H1 (cell line): ENCODE results near the gene RAI14. TPM values are rescaled to one million over a fixed set of nuclear protein-coding genes. Genes with fewer than 3 reads are reported as not detected.

Experiments
- CTCF ChIA-PET: fragments of 300-600 bp; sonication (Branson Sonifier 250); formaldehyde crosslinking; loops from one replicate; lab custom pipeline; 2021; ENCODE audit not compliant: partially characterized antibody; lab: Charles Lee
- POLR2A ChIA-PET: fragments of 300-600 bp; sonication (Branson Sonifier 250); formaldehyde crosslinking; loops from one replicate; lab custom pipeline; 2021; ENCODE audit warnings: inconsistent platforms; ENCODE audit not compliant: partially characterized antibody; lab: Charles Lee
- DNase-seq, 2 experiments: peaks; one replicate each; pipeline versions ENCODE4 v3.0.0 to v3.0.0-alpha.2; 2010 to 2022; ENCODE audit warnings: low spot score in 2 of 2, low read depth in 1 of 2, mixed read lengths in 1 of 2
- FAIRE-seq: peaks from 2 replicates; lab custom pipeline; 2011; peaks lifted over from hg19 to GRCh38; lab: Jason Lieb, UNC
- H2AFZ ChIP-seq: 2 replicates; pipeline ENCODE4 v1.8.1; 2012; ENCODE audit warnings: low read length, inconsistent platforms
- H2AK5ac ChIP-seq: 2 replicates; pipeline ENCODE4 v1.6.1; 2013; ENCODE audit warnings: low read depth, low read length
- H2BK120ac ChIP-seq: replicated peaks from 2 replicates; pipeline ENCODE3; 2013; ENCODE audit warnings: low read depth, low read length, inconsistent platforms
- H2BK12ac ChIP-seq: 2 replicates; pipeline ENCODE4 v1.6.1; 2013; ENCODE audit warnings: low read depth, low read length
- H2BK15ac ChIP-seq: 2 replicates; pipeline ENCODE4 v1.6.1; 2013; ENCODE audit warnings: low read length
- H2BK20ac ChIP-seq: 2 replicates; pipeline ENCODE4 v1.6.1; 2013; ENCODE audit warnings: low read length
- H2BK5ac ChIP-seq: 2 replicates; pipeline ENCODE4 v1.6.1; 2013; ENCODE audit warnings: low read depth, low read length
- H3K14ac ChIP-seq: 2 replicates; pipeline ENCODE4 v1.6.1; 2013; ENCODE audit warnings: inconsistent platforms; ENCODE audit not compliant: insufficient read length
- H3K18ac ChIP-seq: 2 replicates; pipeline ENCODE4 v1.6.1; 2013; ENCODE audit warnings: low read length; ENCODE audit errors: extremely low read depth
- H3K23ac ChIP-seq: 2 replicates; pipeline ENCODE4 v1.6.1; 2013; ENCODE audit warnings: inconsistent platforms; ENCODE audit not compliant: insufficient read length
- H3K23me2 ChIP-seq: 2 replicates; pipeline ENCODE4 v1.6.1; 2013; ENCODE audit warnings: low read depth, low read length
- H3K27ac ChIP-seq: 2 replicates; pipeline ENCODE4 v1.6.1; 2011; ENCODE audit warnings: low read depth, low read length, inconsistent platforms
- H3K27me3 ChIP-seq, 4 experiments: replicated peaks in 1 of 4; 1 replicate in 1 of 4; 2 replicates in 3 of 4; pipeline versions ENCODE4 v1.6.1 to v1.8.1; 2011 to 2013; ENCODE audit warnings: low read length in 3 of 4, mild to moderate bottlenecking in 3 of 4, inconsistent platforms in 2 of 4, mixed read lengths in 2 of 4, moderate library complexity in 1 of 4; ENCODE audit not compliant: control insufficient read depth in 3 of 4, insufficient read depth in 3 of 4; ENCODE audit errors: extremely low read depth in 1 of 4
- H3K36me3 ChIP-seq, 4 experiments: 2 replicates each; pipeline versions ENCODE4 v1.6.1 to v1.8.1; 2011 to 2013; ENCODE audit warnings: mild to moderate bottlenecking in 4 of 4, low read length in 3 of 4, moderate library complexity in 2 of 4, control low read depth in 1 of 4, inconsistent platforms in 1 of 4; ENCODE audit not compliant: insufficient read depth in 4 of 4, control insufficient read depth in 2 of 4
- H3K4ac ChIP-seq: replicated peaks from 2 replicates; pipeline ENCODE3; 2013; ENCODE audit warnings: low read length, low read depth, mixed read lengths, inconsistent platforms; ENCODE audit not compliant: insufficient read length
- H3K4me1 ChIP-seq, 4 experiments: replicated peaks in 1 of 4; 1 replicate in 1 of 4; 2 replicates in 3 of 4; pipeline versions ENCODE4 v1.6.1 to v1.8.1; 2011 to 2013; ENCODE audit warnings: low read length in 3 of 4, inconsistent platforms in 2 of 4, mixed read lengths in 1 of 4; ENCODE audit not compliant: insufficient read depth in 4 of 4, control insufficient read depth in 3 of 4
- H3K4me2 ChIP-seq, 2 experiments: 2 replicates each; pipeline versions ENCODE4 v1.6.1 to v1.8.1; 2011 to 2013; ENCODE audit warnings: low read depth in 2 of 2, low read length in 2 of 2, control low read depth in 1 of 2, inconsistent platforms in 1 of 2, mild to moderate bottlenecking in 1 of 2; ENCODE audit not compliant: insufficient read depth in 1 of 2
- H3K4me3 ChIP-seq, 4 experiments: fragments of 200-600, 300-600 bp in 1 of 4; sonication (generic), shearing (Covaris generic), sonication (Bioruptor Twin) in 1 of 4; 2 replicates each; pipeline versions ENCODE4 v1.5.1 to v1.8.1; 2011 to 2016; ENCODE audit warnings: low read length in 4 of 4, low read depth in 3 of 4, control low read depth in 2 of 4, inconsistent platforms in 2 of 4, mild to moderate bottlenecking in 2 of 4, mixed read lengths in 1 of 4, moderate library complexity in 1 of 4; ENCODE audit not compliant: insufficient read depth in 2 of 4; ENCODE audit errors: extremely low read depth in 1 of 4
- H3K56ac ChIP-seq: replicated peaks from 2 replicates; pipeline ENCODE3; 2013; ENCODE audit warnings: low read depth, mild to moderate bottlenecking, mixed read lengths, low read length, inconsistent platforms; ENCODE audit not compliant: insufficient read length
- H3K79me1 ChIP-seq: 2 replicates; pipeline ENCODE4 v1.6.1; 2013; ENCODE audit warnings: low read depth, low read length, control low read depth
- H3K79me2 ChIP-seq, 2 experiments: 2 replicates each; pipeline versions ENCODE4 v1.6.1 to v1.8.1; 2012 to 2013; ENCODE audit warnings: low read length in 2 of 2, mild to moderate bottlenecking in 2 of 2, inconsistent platforms in 1 of 2; ENCODE audit not compliant: insufficient read depth in 2 of 2, control insufficient read depth in 1 of 2
- H3K9ac ChIP-seq, 4 experiments: replicated peaks in 1 of 4; 1 replicate in 1 of 4; 2 replicates in 3 of 4; pipeline versions ENCODE4 v1.6.1 to v1.8.1; 2011 to 2013; ENCODE audit warnings: low read depth in 3 of 4, low read length in 3 of 4, control low read depth in 2 of 4, mild to moderate bottlenecking in 2 of 4, moderate library complexity in 2 of 4, inconsistent platforms in 1 of 4; ENCODE audit errors: extremely low read depth in 1 of 4
- H3K9me3 ChIP-seq, 2 experiments: 2 replicates each; pipeline versions ENCODE4 v1.6.1 to v1.8.1; 2012 to 2013; ENCODE audit warnings: mild to moderate bottlenecking in 2 of 2, moderate library complexity in 2 of 2, control low read depth in 1 of 2, inconsistent platforms in 1 of 2, low read depth in 1 of 2, low read length in 1 of 2, mixed read lengths in 1 of 2; ENCODE audit not compliant: insufficient read depth in 2 of 2
- H4K20me1 ChIP-seq, 2 experiments: replicated peaks in 1 of 2; 2 replicates each; pipeline versions ENCODE3 to v1.8.1; 2011 to 2013; ENCODE audit warnings: inconsistent platforms in 2 of 2, low read length in 2 of 2, mild to moderate bottlenecking in 1 of 2; ENCODE audit not compliant: insufficient read depth in 2 of 2, control insufficient read depth in 1 of 2
- H4K5ac ChIP-seq: 2 replicates; pipeline ENCODE4 v1.6.1; 2013; ENCODE audit warnings: low read length, low read depth, mixed read lengths, inconsistent platforms; ENCODE audit not compliant: insufficient read length
- H4K8ac ChIP-seq: 2 replicates; pipeline ENCODE4 v1.8.0; 2013; ENCODE audit warnings: mild to moderate bottlenecking, moderate library complexity, low read length, inconsistent platforms; ENCODE audit not compliant: insufficient read depth; ENCODE audit errors: extremely low read depth
- H4K91ac ChIP-seq: replicated peaks from 2 replicates; pipeline ENCODE3; 2013; ENCODE audit warnings: low read length, mixed read lengths, inconsistent platforms; ENCODE audit not compliant: insufficient read length
- BACH1 ChIP-seq: IDR thresholded peaks from 2 replicates; pipeline ENCODE4 v1.6.1; 2012; ENCODE audit warnings: low read length, improper control_type of control experiment
- CBX5 ChIP-seq: fragments of 300-800, 300-1000 bp; sonication (generic); IDR thresholded peaks from 2 replicates; pipeline ENCODE4 v1.7.1; 2016; ENCODE audit warnings: antibody characterized with exemption, low read length, low read depth
- CHD1 ChIP-seq: IDR thresholded peaks from 2 replicates; pipeline ENCODE4 v1.6.1; 2012; ENCODE audit warnings: low read depth, low read length, improper control_type of control experiment
- EZH2 ChIP-seq: fragments of 200-600 bp; sonication (generic); IDR thresholded peaks from 2 replicates; pipeline ENCODE4 v1.7.1; 2012; ENCODE audit warnings: low read depth, mild to moderate bottlenecking, moderate library complexity, low read length, inconsistent platforms; ENCODE audit not compliant: severe bottlenecking
- JUND ChIP-seq: IDR thresholded peaks from 2 replicates; pipeline ENCODE4 v1.6.1; 2011; ENCODE audit warnings: mild to moderate bottlenecking, improper control_type of control experiment, low read length
- RAD21 ChIP-seq, 2 experiments: IDR thresholded peaks in 1 of 2; conservative IDR thresholded peaks in 1 of 2; 2 replicates each; pipeline ENCODE4 v1.6.1; 2011; ENCODE audit warnings: low read depth in 2 of 2, low read length in 2 of 2, improper control_type of control experiment in 1 of 2, inconsistent platforms in 1 of 2, mild to moderate bottlenecking in 1 of 2, moderate library complexity in 1 of 2
- SAP30 ChIP-seq: fragments of 300-600 bp; sonication (generic); IDR thresholded peaks from 2 replicates; pipeline ENCODE4 v1.7.1; 2012; ENCODE audit warnings: low read length, moderate library complexity, mild to moderate bottlenecking, inconsistent platforms; ENCODE audit not compliant: insufficient read depth, insufficient replicate concordance
- SIRT6 ChIP-seq: IDR thresholded peaks from one replicate; pipeline ENCODE4 v1.7.1; 2012; ENCODE audit warnings: low read length, inconsistent platforms
- SUZ12 ChIP-seq: fragments of 200-600 bp; sonication (generic); IDR thresholded peaks from 2 replicates; pipeline ENCODE4 v1.6.1; 2012; ENCODE audit warnings: mild to moderate bottlenecking, inconsistent platforms, low read length, moderate library complexity, mixed read lengths
- WGBS, 2 experiments: shearing (Covaris generic) in 1 of 2; methylation state at CpG; one replicate each; pipeline versions ENCODE4 v1.1.6 to v1.1.7; 2013 to 2015; ENCODE audit warnings: low lambda C conversion rate in 2 of 2, mixed read lengths in 2 of 2, inconsistent platforms in 1 of 2, low coverage in 1 of 2, missing lambda C conversion rate in 1 of 2; ENCODE audit not compliant: insufficient replicate concordance in 2 of 2, insufficient coverage in 1 of 2, insufficient read length in 1 of 2; ENCODE audit errors: extremely low coverage in 1 of 2, missing lambda C conversion rate in 1 of 2; 5-methylcytosine and 5-hydroxymethylcytosine counted together
- polyA plus RNA-seq, 7 experiments: library from polyadenylated mRNA; depleted of rRNA in 3 of 7; stranded (reverse) in 5 of 7; unstranded in 2 of 7; fragments of >200 nt in 5 of 7; fragments of 200-250 nt in 2 of 7; gene quantifications; 1 replicate in 5 of 7; 2 replicates in 1 of 7; 4 replicates in 1 of 7; pipeline versions ENCODE4 v1.2.1 to v1.2.3, GENCODE V29; 2011 to 2013; ENCODE audit warnings: missing spikeins in 2 of 7, mixed read lengths in 2 of 7
- total RNA-seq: library from RNA; stranded (reverse); fragmentation: NEBNext Ultra II Directional; extraction: Animal tissue kit (Norgen Biotek cat#: 25700); gene quantifications from 2 replicates; pipeline ENCODE4 v1.2.1, GENCODE V29; 2021
- TF ChIP-seq, protein P1 (sequence below), 3 experiments: IDR thresholded peaks; 1 replicate in 2 of 3; 2 replicates in 1 of 3; pipeline versions ENCODE4 v1.5.1 to v1.6.1; 2011; ENCODE audit warnings: low read length in 3 of 3, mild to moderate bottlenecking in 3 of 3, inconsistent platforms in 2 of 3, low read depth in 1 of 3, moderate library complexity in 1 of 3; ENCODE audit not compliant: insufficient read depth in 1 of 3; ENCODE audit errors: control extremely low read depth in 1 of 3

The RAI14 gene
- total and polyA plus RNA-seq, 2 of the 8 experiments (the other 6 are each of a cell fraction or from before 2014, with no cell fraction given), result 48.4 to 210 TPM

DNA sequence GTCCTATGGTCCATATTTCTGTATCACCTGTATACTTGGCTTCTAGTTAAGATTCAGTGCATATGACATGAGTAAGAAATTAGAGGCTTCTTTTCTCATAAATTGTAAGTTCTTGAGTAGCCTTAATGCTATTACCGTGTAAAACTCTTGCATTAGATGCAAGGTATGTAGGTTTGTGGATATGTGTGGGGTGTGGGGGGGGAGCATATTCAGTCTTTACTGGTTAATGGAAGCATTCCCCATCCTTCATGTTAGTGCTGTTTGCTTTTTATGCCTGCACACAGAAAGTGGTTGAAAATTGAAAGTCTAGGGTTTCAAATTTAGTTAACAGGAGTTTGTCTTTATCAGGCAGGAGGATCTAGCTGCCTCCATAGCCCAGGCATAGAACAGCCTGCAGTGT lies 16.1 kb downstream of the RAI14 start:
- ChIA-PET POLR2A (no interaction called here), CTCF (interaction anchor here (0.9 to 1.0 kb wide), 3 partner anchors 13 to 226 kb away, joined by 3 to 5 read pairs (median 3); no protein-coding TSS in a partner anchor)
- Histone ChIP-seq H3K23me2 (no peaks in the 10 kb centered on the region), H3K56ac (no peak overlapping the region), H2BK12ac (no peak overlapping the region), H3K4me3 (no peak overlapping the region), H2AFZ (no peak overlapping the region), H3K4ac (no peak overlapping the region), H3K9ac (no peak overlapping the region), H4K5ac (no peak overlapping the region), H3K27ac (no peak overlapping the region), H2BK15ac (no peak overlapping the region), H3K9me3 (no peaks in the 10 kb centered on the region), H3K23ac (no peak overlapping the region), H3K36me3 (peaks cover 0 to 4% (median 0%) of the 10 kb centered on the region in 4 experiments; a peak in 5 of 8 replicates), H3K79me2 (peaks cover 38 to 100% of the 10 kb centered on the region in 2 experiments), H3K4me2 (no peak overlapping the region), H2BK120ac (no peak overlapping the region), H4K20me1 (peaks cover 14 to 20% of the 10 kb centered on the region in 2 experiments), H3K18ac (no peak overlapping the region), H3K27me3 (no peaks in the 10 kb centered on the region), H4K91ac (no peak overlapping the region), H4K8ac (no peak overlapping the region), H3K4me1 (peaks cover 4 to 23% (median 13%) of the 10 kb centered on the region in 4 experiments), H2BK20ac (no peak overlapping the region), H3K14ac (no peak overlapping the region)
- DNase-seq (no peak), FAIRE-seq (no peak)
- WGBS, 2 experiments, result 81% methylated on average over 1 of the region's 1 CpG; no CpG with 5 or more reads in 1 of the 2 experiments
- no peak for TF ChIP-seq SIRT6
- TF ChIP-seq CBX5, result no peak
- no peak for TF ChIP-seq EZH2
- no peak for TF ChIP-seq SUZ12
- TF ChIP-seq SAP30, result no peak
- no peak for TF ChIP-seq RAD21 (IDR thresholded peaks at IDR 0.05 in 1 of 2, conservative IDR thresholded peaks at IDR 0.05 in 1 of 2; ENCODE audit: low read depth in 2 of 2, low read length in 2 of 2)
- no peak for TF ChIP-seq BACH1
- TF ChIP-seq, protein P1, sequence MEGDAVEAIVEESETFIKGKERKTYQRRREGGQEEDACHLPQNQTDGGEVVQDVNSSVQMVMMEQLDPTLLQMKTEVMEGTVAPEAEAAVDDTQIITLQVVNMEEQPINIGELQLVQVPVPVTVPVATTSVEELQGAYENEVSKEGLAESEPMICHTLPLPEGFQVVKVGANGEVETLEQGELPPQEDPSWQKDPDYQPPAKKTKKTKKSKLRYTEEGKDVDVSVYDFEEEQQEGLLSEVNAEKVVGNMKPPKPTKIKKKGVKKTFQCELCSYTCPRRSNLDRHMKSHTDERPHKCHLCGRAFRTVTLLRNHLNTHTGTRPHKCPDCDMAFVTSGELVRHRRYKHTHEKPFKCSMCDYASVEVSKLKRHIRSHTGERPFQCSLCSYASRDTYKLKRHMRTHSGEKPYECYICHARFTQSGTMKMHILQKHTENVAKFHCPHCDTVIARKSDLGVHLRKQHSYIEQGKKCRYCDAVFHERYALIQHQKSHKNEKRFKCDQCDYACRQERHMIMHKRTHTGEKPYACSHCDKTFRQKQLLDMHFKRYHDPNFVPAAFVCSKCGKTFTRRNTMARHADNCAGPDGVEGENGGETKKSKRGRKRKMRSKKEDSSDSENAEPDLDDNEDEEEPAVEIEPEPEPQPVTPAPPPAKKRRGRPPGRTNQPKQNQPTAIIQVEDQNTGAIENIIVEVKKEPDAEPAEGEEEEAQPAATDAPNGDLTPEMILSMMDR (IDR thresholded peaks at IDR 0.05; ENCODE audit: control extremely low read depth in 1 of 3, insufficient read depth in 1 of 3, low read depth in 1 of 3, low read length in 3 of 3), result no peak
- TF ChIP-seq JUND, result no peak
- no peak for TF ChIP-seq CHD1
- TF ChIP-seq, all 59 proteins: peak for 0
- Histone ChIP-seq H2BK5ac (no peak overlapping the region), H2AK5ac (no peak overlapping the region), H3K79me1 (peaks cover 3% of the 10 kb centered on the region; the same call in 1 of the 2 replicates)
